Esophagus squamous epithelium (tissue), 5 donors: ENCODE results near the gene MINDY3. TPM values are rescaled to one million over a fixed set of nuclear protein-coding genes. Genes with fewer than 3 reads are reported as not detected.

ENCODE experiments used
- DNase-seq: peaks from one replicate; lab custom pipeline; 2025; lab: John Stamatoyannopoulos, UW
- H3K27ac ChIP-seq, 4 donors: fragments of 200-600 bp; sonication (generic); one replicate each; pipeline ENCODE4 v1.5.1; 2016 to 2019; ENCODE audit warnings: mild to moderate bottlenecking in 1 of 4
- H3K27me3 ChIP-seq, 4 donors: fragments of 200-600 bp; sonication (generic); 1 replicate in 3 of 4; 2 replicates in 1 of 4; pipeline versions ENCODE4 v1.5.1 to v1.6.0; 2017 to 2021; ENCODE audit warnings: antibody characterized with exemption in 1 of 4
- H3K36me3 ChIP-seq, 3 donors: fragments of 200-600 bp; sonication (generic); one replicate each; pipeline ENCODE4 v1.5.1; 2016 to 2019
- H3K4me1 ChIP-seq, 3 donors: fragments of 200-600 bp; sonication (generic); one replicate each; pipeline ENCODE4 v1.5.1; 2017 to 2019
- H3K4me3 ChIP-seq, 4 donors: fragments of 200-600 bp; sonication (generic); 1 replicate in 3 of 4; 2 replicates in 1 of 4; pipeline ENCODE4 v1.5.1; 2016 to 2019; ENCODE audit warnings: mild to moderate bottlenecking in 2 of 4, moderate library complexity in 1 of 4
- H3K9me3 ChIP-seq, 3 donors: fragments of 200-600 bp; sonication (generic); one replicate each; pipeline ENCODE4 v1.5.1; 2016 to 2019
- POLR2A ChIP-seq, 4 donors: fragments of 450-650 bp; IDR thresholded peaks; one replicate each; pipeline ENCODE4 v1.6.1; 2017; ENCODE audit warnings: antibody characterized with exemption in 4 of 4, mild to moderate bottlenecking in 4 of 4, moderate library complexity in 3 of 4
- WGBS, 2 donors: methylation state at CpG; one replicate each; pipeline ENCODE4 v1.1.5; 2018; 5-methylcytosine and 5-hydroxymethylcytosine counted together
- intact Hi-C: fragments of 100-400 bp; cut with DNase I; formaldehyde crosslinking; loops from one replicate; pipeline ENCODE4 v1.15.0; 2022
- total RNA-seq, 4 donors: library from RNA; depleted of rRNA; stranded (reverse); fragments of >200 nt; gene quantifications; one replicate each; pipeline ENCODE4 v1.1.0, GENCODE V29; 2016
- TF ChIP-seq, protein P1 (sequence below), 6 experiments: fragments of 450-650 bp in 4 of 6; fragments of 200-600 bp in 2 of 6; sonication (generic) in 2 of 6; IDR thresholded peaks; one replicate each; pipeline ENCODE4 v1.5.1; 2016 to 2019; ENCODE audit warnings: antibody characterized with exemption in 6 of 6, mild to moderate bottlenecking in 4 of 6, moderate library complexity in 4 of 6
- donor health status: DM: yes; HTN: yes; CAD: no.

MINDY3 gene
- total RNA-seq, 4 donors from 2014 or later: 9.5 to 25.0 (median 17.5) TPM

DNA sequence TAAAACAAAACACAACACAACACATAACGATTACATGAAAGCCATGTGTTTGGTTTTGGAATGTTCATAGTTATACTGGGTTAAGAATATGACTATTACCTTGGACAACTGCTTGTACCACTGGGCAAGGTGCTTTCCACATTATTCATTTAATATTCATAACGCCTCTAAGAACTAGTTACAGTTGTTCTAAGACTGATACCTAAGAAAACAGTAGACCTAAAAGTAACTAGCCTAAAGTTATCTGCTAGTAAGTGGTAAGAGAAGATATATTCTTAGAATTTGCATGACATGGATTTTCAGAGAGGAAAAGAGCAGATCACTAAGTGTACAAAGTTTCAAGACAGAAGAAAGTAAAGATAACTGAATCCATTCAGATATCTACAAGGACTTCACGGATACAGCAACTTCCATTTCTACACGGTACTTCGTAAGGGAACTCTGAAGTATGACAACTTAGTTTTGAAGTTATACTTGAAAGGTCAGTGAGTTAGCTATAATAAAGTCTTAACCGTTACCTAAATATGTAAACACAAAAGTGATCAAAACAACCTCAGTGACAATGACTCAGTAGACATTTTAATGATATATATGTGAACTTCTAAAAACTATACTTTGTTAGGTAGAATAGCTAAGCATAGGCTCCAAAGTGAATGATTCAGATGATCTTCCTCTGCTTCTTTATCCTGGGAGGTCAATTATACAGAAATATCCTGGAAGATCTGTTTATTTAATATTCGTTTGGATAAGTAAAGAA, 65.1 kb downstream of the MINDY3 start:
- 70 to 91% methylated on average over 7 of the region's 7 CpGs for WGBS, 2 donors
- Histone ChIP-seq H3K36me3 (peaks cover 0 to 36% (median 0%) of the 10 kb centered on the region in 3 donors), H3K4me3 (no peak overlapping the region), H3K4me1 (peaks cover 0 to 25% (median 8%) of the 10 kb centered on the region in 3 donors), H3K27me3 (no peaks in the 10 kb centered on the region), H3K9me3 (no peaks in the 10 kb centered on the region), H3K27ac (peak overlapping the region in 1 of 4 donors; percentile 11)
- DNase-seq: no peak
- intact Hi-C loops: no loop called here
- TF ChIP-seq, protein P1, sequence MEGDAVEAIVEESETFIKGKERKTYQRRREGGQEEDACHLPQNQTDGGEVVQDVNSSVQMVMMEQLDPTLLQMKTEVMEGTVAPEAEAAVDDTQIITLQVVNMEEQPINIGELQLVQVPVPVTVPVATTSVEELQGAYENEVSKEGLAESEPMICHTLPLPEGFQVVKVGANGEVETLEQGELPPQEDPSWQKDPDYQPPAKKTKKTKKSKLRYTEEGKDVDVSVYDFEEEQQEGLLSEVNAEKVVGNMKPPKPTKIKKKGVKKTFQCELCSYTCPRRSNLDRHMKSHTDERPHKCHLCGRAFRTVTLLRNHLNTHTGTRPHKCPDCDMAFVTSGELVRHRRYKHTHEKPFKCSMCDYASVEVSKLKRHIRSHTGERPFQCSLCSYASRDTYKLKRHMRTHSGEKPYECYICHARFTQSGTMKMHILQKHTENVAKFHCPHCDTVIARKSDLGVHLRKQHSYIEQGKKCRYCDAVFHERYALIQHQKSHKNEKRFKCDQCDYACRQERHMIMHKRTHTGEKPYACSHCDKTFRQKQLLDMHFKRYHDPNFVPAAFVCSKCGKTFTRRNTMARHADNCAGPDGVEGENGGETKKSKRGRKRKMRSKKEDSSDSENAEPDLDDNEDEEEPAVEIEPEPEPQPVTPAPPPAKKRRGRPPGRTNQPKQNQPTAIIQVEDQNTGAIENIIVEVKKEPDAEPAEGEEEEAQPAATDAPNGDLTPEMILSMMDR (IDR thresholded peaks at IDR 0.05): no peak
- no peak for TF ChIP-seq POLR2A (IDR thresholded peaks at IDR 0.05)

DNA sequence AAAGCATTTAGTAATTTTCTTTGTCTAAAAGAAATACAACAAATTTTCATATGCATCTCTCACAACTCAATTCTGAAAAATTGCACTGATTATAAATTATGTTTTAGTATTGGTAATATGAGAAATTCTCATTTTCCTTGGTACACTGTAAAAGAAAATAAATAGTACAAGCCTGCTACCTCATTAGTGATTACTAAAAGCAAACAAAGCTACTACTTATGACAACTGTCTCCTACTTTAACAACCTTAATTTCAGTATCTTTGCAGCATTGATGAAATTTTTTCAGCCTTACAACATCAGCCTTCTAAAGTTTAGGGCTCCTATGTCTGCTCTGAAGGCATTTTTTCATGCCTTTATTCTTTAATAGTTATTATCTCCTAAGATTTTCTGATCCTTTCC, 65.7 kb downstream of the MINDY3 start:
- Histone ChIP-seq H3K27ac (no peak overlapping the region), H3K4me1 (peaks cover 0 to 32% (median 8%) of the 10 kb centered on the region in 3 donors), H3K27me3 (no peaks in the 10 kb centered on the region), H3K9me3 (no peaks in the 10 kb centered on the region), H3K4me3 (no peak overlapping the region), H3K36me3 (peaks cover 0 to 30% (median 0%) of the 10 kb centered on the region in 3 donors)
- intact Hi-C loops: no loop called here
- no peak for DNase-seq
- no peak for TF ChIP-seq POLR2A (IDR thresholded peaks at IDR 0.05)

DNA sequence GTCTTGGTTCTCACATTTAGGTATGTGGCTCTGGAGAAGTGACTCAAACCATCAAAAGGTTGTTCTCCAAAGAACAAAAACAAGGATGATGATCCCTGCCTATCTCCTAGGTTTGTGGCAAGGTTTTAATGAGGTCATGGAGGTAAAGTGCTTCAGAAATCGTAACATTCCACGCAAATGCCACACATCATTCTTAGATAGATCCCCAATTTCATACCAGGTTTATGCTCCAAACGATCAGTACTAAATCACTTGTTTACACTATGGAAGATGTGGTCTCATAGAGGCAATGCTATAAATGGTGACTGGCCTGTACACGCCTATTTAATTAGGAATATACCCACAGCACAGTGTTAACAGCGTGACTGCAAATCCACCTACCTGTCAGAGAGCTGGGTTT, 66.6 kb downstream of the MINDY3 start:
- TF ChIP-seq, protein P1 (IDR thresholded peaks at IDR 0.05): no peak
- TF ChIP-seq POLR2A (IDR thresholded peaks at IDR 0.05): no peak
- intact Hi-C loops: no loop called here
- no peak overlapping the region for H3K4me3 ChIP-seq
- no peak overlapping the region for H3K27ac ChIP-seq
- no peaks in the 10 kb centered on the region for H3K27me3 ChIP-seq
- H3K36me3 ChIP-seq: peaks cover 0 to 35% (median 0%) of the 10 kb centered on the region in 3 donors
- H3K9me3 ChIP-seq: no peaks in the 10 kb centered on the region
- DNase-seq: no peak
- peaks cover 0 to 37% (median 8%) of the 10 kb centered on the region in 3 donors for H3K4me1 ChIP-seq
- WGBS, 2 donors: 87 to 88% methylated on average over 5 of the region's 5 CpGs

DNA sequence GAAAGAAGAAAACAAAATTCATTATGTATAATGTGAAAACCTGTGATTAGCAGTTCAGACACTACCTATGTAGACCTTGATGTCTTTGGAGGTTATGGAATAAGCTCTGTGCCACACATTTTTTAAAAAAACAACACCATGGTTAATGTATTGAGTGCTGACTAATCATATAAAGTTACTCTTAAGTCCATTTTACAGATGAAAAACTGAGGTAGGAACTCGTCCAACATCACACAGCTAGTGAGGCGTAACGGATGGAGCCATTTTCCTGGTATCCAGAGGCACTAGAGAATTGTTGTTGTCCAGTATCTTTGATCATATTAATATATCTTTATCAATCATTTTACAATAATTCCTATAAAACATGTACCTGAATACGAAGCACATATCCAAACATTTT, 67.5 kb downstream of the MINDY3 start:
- intact Hi-C loops: no loop called here
- H3K4me3 ChIP-seq: no peak overlapping the region
- H3K27me3 ChIP-seq: no peaks in the 10 kb centered on the region

DNA sequence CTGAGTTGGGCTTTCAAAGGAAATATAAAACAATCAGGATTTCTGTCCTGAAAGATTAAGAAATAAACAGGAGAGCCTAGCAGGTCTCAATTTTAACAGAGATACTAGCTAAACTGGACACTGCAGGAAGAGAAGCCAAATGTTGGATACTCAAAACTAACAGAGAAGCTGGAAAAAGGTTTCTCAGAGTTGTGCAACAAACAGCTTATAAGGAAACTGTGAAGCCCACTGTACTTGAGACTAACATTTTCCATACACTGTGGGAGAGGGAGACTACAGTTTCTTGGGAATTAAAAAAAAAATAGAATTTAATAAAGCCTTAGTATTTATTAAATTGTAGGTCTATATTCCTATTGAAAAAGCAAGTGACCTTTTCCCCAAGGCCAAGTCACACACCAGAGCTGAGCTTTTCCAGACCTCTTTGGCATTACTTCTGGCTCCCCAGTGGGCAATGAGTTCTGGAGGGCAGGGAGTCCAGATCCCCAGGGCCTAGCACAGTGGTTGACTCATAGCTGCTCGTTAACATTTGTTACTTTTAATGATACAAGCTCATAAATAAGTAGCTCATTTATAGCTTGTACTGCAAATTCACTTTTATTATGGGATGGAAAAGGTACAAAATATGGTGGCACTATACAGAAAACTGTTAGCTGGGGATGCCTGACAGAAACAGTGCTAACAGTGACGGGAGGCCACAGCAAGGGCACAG, 68.3 kb downstream of the MINDY3 start:
- intact Hi-C loops: no loop called here
- 48 to 73% methylated on average over 2 of the region's 2 CpGs for WGBS, 2 donors
- H3K4me1 ChIP-seq: peaks cover 0 to 37% (median 8%) of the 10 kb centered on the region in 3 donors
- H3K9me3 ChIP-seq: no peaks in the 10 kb centered on the region
- no peak overlapping the region for H3K4me3 ChIP-seq
- TF ChIP-seq, protein P1 (IDR thresholded peaks at IDR 0.05): no peak
- no peak for TF ChIP-seq POLR2A (IDR thresholded peaks at IDR 0.05)
- H3K27ac ChIP-seq: peak overlapping the region in 3 of 4 donors; percentile 53 to 80 (median 55)
- DNase-seq: no peak
- peaks cover 0 to 51% (median 0%) of the 10 kb centered on the region in 3 donors for H3K36me3 ChIP-seq
- H3K27me3 ChIP-seq: no peaks in the 10 kb centered on the region

More for the DNA sequence above, 67.5 kb downstream of the MINDY3 start:
- H3K9me3 ChIP-seq: no peaks in the 10 kb centered on the region
- peaks cover 0 to 43% (median 0%) of the 10 kb centered on the region in 3 donors for H3K36me3 ChIP-seq
- peaks cover 0 to 37% (median 8%) of the 10 kb centered on the region in 3 donors for H3K4me1 ChIP-seq
- WGBS, 2 donors: 95 to 96% methylated on average over 4 of the region's 4 CpGs
- no peak for DNase-seq
- TF ChIP-seq, protein P1 (IDR thresholded peaks at IDR 0.05): no peak
- no peak for TF ChIP-seq POLR2A (IDR thresholded peaks at IDR 0.05)
- H3K27ac ChIP-seq: peak overlapping the region in 2 of 4 donors; percentile 55 to 80
